Measurements from ENCODE around the gene OSTC.

GRCh38 chr4:108635070-108635655 lies 15.2 kb upstream of the OSTC start:
- TF ChIP-seq, protein P1, sequence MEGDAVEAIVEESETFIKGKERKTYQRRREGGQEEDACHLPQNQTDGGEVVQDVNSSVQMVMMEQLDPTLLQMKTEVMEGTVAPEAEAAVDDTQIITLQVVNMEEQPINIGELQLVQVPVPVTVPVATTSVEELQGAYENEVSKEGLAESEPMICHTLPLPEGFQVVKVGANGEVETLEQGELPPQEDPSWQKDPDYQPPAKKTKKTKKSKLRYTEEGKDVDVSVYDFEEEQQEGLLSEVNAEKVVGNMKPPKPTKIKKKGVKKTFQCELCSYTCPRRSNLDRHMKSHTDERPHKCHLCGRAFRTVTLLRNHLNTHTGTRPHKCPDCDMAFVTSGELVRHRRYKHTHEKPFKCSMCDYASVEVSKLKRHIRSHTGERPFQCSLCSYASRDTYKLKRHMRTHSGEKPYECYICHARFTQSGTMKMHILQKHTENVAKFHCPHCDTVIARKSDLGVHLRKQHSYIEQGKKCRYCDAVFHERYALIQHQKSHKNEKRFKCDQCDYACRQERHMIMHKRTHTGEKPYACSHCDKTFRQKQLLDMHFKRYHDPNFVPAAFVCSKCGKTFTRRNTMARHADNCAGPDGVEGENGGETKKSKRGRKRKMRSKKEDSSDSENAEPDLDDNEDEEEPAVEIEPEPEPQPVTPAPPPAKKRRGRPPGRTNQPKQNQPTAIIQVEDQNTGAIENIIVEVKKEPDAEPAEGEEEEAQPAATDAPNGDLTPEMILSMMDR (IDR thresholded peaks at IDR 0.05), result no peak
- no peak for TF ChIP-seq POLR2A (IDR thresholded peaks at IDR 0.05)
